Vagina (tissue), 2 donors: ENCODE data around the gene ABCC6.

Source experiments
- CTCF ChIP-seq, 3 experiments: fragments of 450-650 bp in 2 of 3; fragments of 200-600 bp in 1 of 3; sonication (generic) in 1 of 3; IDR thresholded peaks; one replicate each; pipeline ENCODE4 v1.5.1; 2017 to 2019; ENCODE audit warnings: antibody characterized with exemption in 3 of 3, mild to moderate bottlenecking in 2 of 3, moderate library complexity in 2 of 3
- POLR2A ChIP-seq, 2 donors: fragments of 450-650 bp; IDR thresholded peaks; one replicate each; pipeline ENCODE4 v1.6.1; 2017; ENCODE audit warnings: antibody characterized with exemption in 2 of 2, mild to moderate bottlenecking in 2 of 2, moderate library complexity in 2 of 2
- POLR2AphosphoS5 ChIP-seq, 2 donors: sonication (generic); formaldehyde crosslinking; IDR thresholded peaks; one replicate each; pipeline ENCODE4 v1.9.0; 2017; ENCODE audit warnings: antibody characterized with exemption in 2 of 2, mild to moderate bottlenecking in 2 of 2, low read depth in 1 of 2; ENCODE audit not compliant: insufficient read depth in 1 of 2

DNA sequence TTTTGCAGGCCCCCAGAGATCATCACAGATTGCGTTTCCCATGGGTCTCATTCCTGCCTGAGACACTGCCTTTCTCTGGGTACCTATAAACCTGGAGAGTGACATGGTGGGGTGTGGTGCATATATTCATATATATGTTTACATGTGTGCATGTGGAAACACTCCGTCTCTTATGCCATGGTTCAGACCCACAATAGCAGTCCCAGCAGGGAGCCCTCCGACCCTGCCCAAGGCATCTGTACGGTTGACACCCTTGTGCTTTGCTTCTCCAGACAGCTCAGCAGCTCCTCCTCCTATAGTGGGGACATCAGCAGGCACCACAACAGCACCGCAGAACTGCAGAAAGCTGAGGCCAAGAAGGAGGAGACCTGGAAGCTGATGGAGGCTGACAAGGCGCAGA is 116.8 kb downstream of the ABCC6 start:
- TF ChIP-seq POLR2AphosphoS5 (IDR thresholded peaks at IDR 0.05; ENCODE audit: insufficient read depth in 1 of 2, low read depth in 1 of 2) (no peak), POLR2A (IDR thresholded peaks at IDR 0.05) (no peak), CTCF (IDR thresholded peaks at IDR 0.05) (no peak)
